ENCODE data around the gene MAST4.

DNA sequence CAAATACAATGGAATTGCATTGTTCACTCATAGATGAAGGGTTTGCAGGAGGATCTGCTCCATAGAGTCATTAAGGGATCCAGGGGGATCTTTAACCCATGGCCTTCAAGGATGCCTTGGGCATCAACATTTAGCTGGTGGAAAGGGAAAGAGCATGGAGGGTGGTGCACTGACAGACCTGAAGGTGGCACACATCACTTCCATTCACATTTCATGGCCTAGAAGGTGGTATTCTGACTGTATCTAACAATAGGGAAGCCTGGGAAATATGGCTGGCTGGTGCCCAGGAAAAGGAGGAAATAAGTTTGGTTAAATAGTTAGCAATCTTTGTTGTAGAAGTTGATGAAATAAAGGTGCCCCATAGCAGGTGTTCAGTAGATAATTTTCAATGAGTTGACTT is 370.2 kb downstream of the MAST4 start:
- TF ChIP-seq, protein P1, sequence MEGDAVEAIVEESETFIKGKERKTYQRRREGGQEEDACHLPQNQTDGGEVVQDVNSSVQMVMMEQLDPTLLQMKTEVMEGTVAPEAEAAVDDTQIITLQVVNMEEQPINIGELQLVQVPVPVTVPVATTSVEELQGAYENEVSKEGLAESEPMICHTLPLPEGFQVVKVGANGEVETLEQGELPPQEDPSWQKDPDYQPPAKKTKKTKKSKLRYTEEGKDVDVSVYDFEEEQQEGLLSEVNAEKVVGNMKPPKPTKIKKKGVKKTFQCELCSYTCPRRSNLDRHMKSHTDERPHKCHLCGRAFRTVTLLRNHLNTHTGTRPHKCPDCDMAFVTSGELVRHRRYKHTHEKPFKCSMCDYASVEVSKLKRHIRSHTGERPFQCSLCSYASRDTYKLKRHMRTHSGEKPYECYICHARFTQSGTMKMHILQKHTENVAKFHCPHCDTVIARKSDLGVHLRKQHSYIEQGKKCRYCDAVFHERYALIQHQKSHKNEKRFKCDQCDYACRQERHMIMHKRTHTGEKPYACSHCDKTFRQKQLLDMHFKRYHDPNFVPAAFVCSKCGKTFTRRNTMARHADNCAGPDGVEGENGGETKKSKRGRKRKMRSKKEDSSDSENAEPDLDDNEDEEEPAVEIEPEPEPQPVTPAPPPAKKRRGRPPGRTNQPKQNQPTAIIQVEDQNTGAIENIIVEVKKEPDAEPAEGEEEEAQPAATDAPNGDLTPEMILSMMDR (conservative IDR thresholded peaks at IDR 0.05; ENCODE audit: low read length) = no peak
- TF ChIP-seq EZH2phosphoT487 (IDR thresholded peaks at IDR 0.05; ENCODE audit: borderline replicate concordance, low read depth, low read length) = no peak
